CD4-positive, alpha-beta T cell (primary cell): ENCODE results near the gene SLC17A4. TPM values are rescaled to one million over a fixed set of nuclear protein-coding genes. Genes with fewer than 3 reads are reported as not detected.

Source experiments
- ATAC-seq: fragments of 200-7000 bp; cut with Tn5 transposase; one replicate; pipeline ENCODE4 v1.10.0; 2022; ENCODE audit warnings: mild to moderate bottlenecking; ENCODE audit not compliant: poor library complexity
- CTCF ChIA-PET: fragments of 350-600 bp; sonication (Branson Sonifier 250); formaldehyde crosslinking; loops from one replicate; lab custom pipeline; 2021; ENCODE audit warnings: antibody characterized with exemption, inconsistent platforms; lab: Charles Lee
- POLR2A ChIA-PET: fragments of 350-600 bp; sonication (Branson Sonifier 250); formaldehyde crosslinking; loops from one replicate; lab custom pipeline; 2021; ENCODE audit warnings: antibody characterized with exemption, inconsistent platforms; lab: Charles Lee
- DNase-seq, 14 experiments: peaks; one replicate each; pipeline ENCODE4 v3.0.0-alpha.2; 2013 to 2020; ENCODE audit warnings: mixed read lengths in 2 of 14
- H3K27ac ChIP-seq, 2 donors: one replicate each; pipeline versions ENCODE4 v1.5.1 to v1.7.0; 2013; ENCODE audit warnings: low read length in 2 of 2, low read depth in 1 of 2, mild to moderate bottlenecking in 1 of 2
- H3K27me3 ChIP-seq, 2 experiments: 1 replicate in 1 of 2; 2 replicates in 1 of 2; pipeline versions ENCODE4 v1.6.1 to v1.7.0; 2013; ENCODE audit warnings: low read length in 2 of 2, control low read depth in 1 of 2, mild to moderate bottlenecking in 1 of 2, moderate library complexity in 1 of 2; ENCODE audit not compliant: insufficient read depth in 2 of 2, control insufficient read depth in 1 of 2
- H3K36me3 ChIP-seq: one replicate; pipeline ENCODE4 v1.6.1; 2013; ENCODE audit warnings: low read length, control low read depth; ENCODE audit not compliant: insufficient read depth
- H3K4me1 ChIP-seq: one replicate; pipeline ENCODE4 v1.6.1; 2013; ENCODE audit warnings: low read length, control low read depth; ENCODE audit not compliant: insufficient read depth
- H3K4me3 ChIP-seq: one replicate; pipeline ENCODE4 v1.5.1; 2013; ENCODE audit warnings: mild to moderate bottlenecking, low read length, moderate library complexity
- H3K9me3 ChIP-seq, 2 experiments: 1 replicate in 1 of 2; 2 replicates in 1 of 2; pipeline versions ENCODE4 v1.6.1 to v1.7.0; 2013; ENCODE audit warnings: low read length in 2 of 2, mild to moderate bottlenecking in 2 of 2, control low read depth in 1 of 2, moderate library complexity in 1 of 2; ENCODE audit not compliant: control insufficient read depth in 1 of 2, insufficient read depth in 1 of 2
- H3K27ac Mint-ChIP-seq: one replicate; pipeline ENCODE4 v1.8.0; 2020; ENCODE audit warnings: mixed read lengths
- H3K27me3 Mint-ChIP-seq: one replicate; pipeline ENCODE4 v1.8.0; 2021; ENCODE audit warnings: mixed read lengths
- H3K36me3 Mint-ChIP-seq: one replicate; pipeline ENCODE4 v1.8.0; 2021; ENCODE audit warnings: low read depth, mixed read lengths
- H3K4me1 Mint-ChIP-seq: one replicate; pipeline ENCODE4 v1.8.0; 2021; ENCODE audit warnings: low read depth, mixed read lengths
- H3K4me3 Mint-ChIP-seq: one replicate; pipeline ENCODE4 v1.8.0; 2020; ENCODE audit warnings: mild to moderate bottlenecking, mixed read lengths
- H3K9me3 Mint-ChIP-seq: one replicate; pipeline ENCODE4 v1.8.0; 2020; ENCODE audit warnings: mixed read lengths
- intact Hi-C, 2 experiments: fragments of 100-400 bp; cut with DNase I in 1 of 2; cut with micrococcal nuclease in 1 of 2; formaldehyde crosslinking; loops; one replicate each; pipeline versions ENCODE4 v1.15.1 to v1.9.0; 2023 to 2025; cut with DNase I, micrococcal nuclease
- total RNA-seq, 174 experiments: library from RNA in 2 of 174; stranded (reverse) in 2 of 174; gene quantifications; one replicate each; pipeline ENCODE4 v1.2.3 and lab custom pipeline; 2021 to 2026
- TF ChIP-seq, protein P1 (sequence below): fragments of 200-600 bp; IDR thresholded peaks from one replicate; pipeline ENCODE4 v1.8.0; 2022; ENCODE audit warnings: antibody characterized with exemption, mild to moderate bottlenecking

The SLC17A4 gene
- total RNA-seq, 2 experiments from 2014 or later = not detected

DNA sequence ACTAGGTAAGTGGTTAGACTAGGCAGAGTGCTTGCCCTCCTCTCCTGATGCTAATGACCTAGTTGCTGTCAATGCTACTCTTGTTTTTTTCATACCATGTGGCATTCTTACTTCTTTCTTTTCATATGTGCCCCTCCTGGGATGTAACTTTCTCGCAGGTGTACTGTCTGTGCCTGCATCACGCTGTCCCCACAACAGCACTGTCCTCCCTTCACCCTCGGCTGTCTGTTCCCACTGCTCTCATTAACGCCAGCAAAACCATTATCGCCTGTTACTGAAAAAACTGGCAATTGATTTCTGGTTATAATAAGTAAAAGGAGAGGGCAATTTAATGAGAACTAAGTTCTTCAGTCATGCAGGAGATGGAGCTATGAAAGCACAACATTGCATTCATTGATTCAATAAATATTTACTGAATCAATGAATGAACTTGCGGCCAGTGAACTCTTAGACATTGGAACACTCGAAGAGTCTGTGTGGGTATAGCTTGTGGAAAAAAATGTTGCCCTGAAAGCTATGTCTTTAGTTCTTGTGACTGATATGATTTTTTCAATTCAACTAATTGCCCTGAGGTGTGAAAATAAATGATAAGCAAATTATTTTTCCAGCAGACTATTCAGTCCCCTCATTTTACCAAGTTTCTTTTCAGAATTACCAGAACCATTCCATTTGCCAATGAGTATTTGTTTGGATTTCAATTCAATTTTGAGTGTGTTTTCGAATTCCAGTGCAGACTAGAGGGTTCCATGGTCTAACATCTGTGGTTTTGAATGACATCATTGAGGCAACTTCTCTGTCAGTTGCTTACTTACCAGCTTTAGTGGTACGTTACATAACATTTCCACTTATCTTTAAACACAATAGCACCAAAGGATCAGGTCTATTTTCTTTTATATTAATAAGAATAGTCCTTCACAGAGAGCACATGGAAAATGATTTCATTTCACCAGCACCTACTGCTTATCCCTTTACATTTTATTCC is 2.1 kb downstream of the SLC17A4 start:
- TF ChIP-seq, protein P1, sequence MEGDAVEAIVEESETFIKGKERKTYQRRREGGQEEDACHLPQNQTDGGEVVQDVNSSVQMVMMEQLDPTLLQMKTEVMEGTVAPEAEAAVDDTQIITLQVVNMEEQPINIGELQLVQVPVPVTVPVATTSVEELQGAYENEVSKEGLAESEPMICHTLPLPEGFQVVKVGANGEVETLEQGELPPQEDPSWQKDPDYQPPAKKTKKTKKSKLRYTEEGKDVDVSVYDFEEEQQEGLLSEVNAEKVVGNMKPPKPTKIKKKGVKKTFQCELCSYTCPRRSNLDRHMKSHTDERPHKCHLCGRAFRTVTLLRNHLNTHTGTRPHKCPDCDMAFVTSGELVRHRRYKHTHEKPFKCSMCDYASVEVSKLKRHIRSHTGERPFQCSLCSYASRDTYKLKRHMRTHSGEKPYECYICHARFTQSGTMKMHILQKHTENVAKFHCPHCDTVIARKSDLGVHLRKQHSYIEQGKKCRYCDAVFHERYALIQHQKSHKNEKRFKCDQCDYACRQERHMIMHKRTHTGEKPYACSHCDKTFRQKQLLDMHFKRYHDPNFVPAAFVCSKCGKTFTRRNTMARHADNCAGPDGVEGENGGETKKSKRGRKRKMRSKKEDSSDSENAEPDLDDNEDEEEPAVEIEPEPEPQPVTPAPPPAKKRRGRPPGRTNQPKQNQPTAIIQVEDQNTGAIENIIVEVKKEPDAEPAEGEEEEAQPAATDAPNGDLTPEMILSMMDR = no peak
- Histone ChIP-seq H3K4me1 (no peaks in the 10 kb centered on the region), H3K27me3 (no peaks in the 10 kb centered on the region), H3K27ac (no peak overlapping the region), H3K4me3 (no peak overlapping the region), H3K9me3 (no peaks in the 10 kb centered on the region), H3K36me3 (no peaks in the 10 kb centered on the region)
- H3K27me3 Mint-ChIP-seq = no peaks in the 10 kb centered on the region
- H3K27ac Mint-ChIP-seq = no peak overlapping the region
- H3K36me3 Mint-ChIP-seq = no peaks in the 10 kb centered on the region
- DNase-seq (no peak), ATAC-seq (no peak)
- ChIA-PET CTCF (no interaction called here), POLR2A (no interaction called here)
- H3K4me3 Mint-ChIP-seq = no peak overlapping the region
- intact Hi-C loops = no loop called here
- H3K4me1 Mint-ChIP-seq = no peaks in the 10 kb centered on the region
- H3K9me3 Mint-ChIP-seq = no peaks in the 10 kb centered on the region

DNA sequence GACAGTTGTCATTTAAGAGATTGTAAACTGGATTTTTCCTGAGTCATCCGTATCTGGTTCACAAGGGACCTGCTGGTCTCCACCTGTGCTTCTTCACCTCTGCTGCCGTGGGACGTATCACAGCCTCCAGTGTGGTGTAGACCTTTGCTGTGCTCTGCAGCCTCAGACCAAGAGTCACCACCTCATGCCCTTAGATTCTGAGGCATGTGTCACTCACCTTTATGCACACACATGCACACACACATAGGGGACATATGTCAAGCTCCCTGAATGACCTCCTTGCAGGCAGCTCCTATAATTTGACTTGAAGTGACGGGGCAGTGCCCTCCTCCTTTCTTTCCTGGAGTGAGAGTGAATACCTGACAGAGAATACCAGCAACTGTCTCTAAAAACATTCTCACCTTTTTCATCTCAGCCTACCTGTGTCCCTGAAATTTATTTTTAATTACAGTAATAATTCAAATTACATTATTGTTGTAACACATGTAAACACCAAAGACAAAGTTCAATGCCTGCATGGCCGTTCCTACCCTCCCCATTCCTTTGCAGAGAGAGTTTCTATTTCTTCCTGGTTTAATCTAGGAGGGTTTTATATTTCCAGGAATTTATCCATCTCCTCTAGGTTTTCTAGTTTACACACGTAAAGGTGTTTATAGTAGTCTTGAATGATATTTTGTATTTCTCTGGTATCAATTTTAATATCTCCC is 3.5 kb downstream of the SLC17A4 start:
- H3K27ac ChIP-seq = no peak overlapping the region
- no peaks in the 10 kb centered on the region for H3K36me3 ChIP-seq
- ATAC-seq = no peak
- no peaks in the 10 kb centered on the region for H3K4me1 Mint-ChIP-seq
- H3K27me3 ChIP-seq = no peaks in the 10 kb centered on the region
- no peaks in the 10 kb centered on the region for H3K9me3 Mint-ChIP-seq
- H3K4me3 Mint-ChIP-seq = no peak overlapping the region
- H3K4me3 ChIP-seq = no peak overlapping the region
- H3K9me3 ChIP-seq = no peaks in the 10 kb centered on the region
- TF ChIP-seq, protein P1 = no peak
- H3K4me1 ChIP-seq = no peaks in the 10 kb centered on the region
- H3K36me3 Mint-ChIP-seq = no peaks in the 10 kb centered on the region
- H3K27ac Mint-ChIP-seq = no peak overlapping the region
- intact Hi-C loops = no loop called here
- POLR2A ChIA-PET = no interaction called here
- DNase-seq = no peak
- H3K27me3 Mint-ChIP-seq = no peaks in the 10 kb centered on the region
- CTCF ChIA-PET = no interaction called here

DNA sequence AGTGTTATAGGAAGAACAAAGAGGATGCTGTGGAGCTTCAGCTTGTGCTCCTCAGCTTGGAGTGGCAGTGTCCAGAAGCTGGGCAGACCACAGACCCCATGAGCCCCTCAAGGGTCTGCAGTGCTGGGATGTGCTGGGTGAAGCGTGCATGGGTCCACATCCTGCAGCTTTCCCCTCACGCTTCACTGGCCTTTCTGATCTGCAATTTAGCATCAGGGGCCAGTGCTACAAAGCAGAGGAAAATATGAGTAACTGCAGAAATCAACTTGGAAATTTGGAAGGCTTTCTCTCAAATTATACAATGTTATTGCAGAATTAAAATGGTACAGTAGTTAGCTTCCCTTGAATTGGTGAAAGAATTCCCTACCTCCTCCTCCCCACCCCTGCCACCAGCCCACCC is 10.1 kb downstream of the SLC17A4 start:
- Histone ChIP-seq H3K9me3 (no peaks in the 10 kb centered on the region), H3K4me3 (no peak overlapping the region), H3K36me3 (no peaks in the 10 kb centered on the region), H3K27me3 (no peaks in the 10 kb centered on the region), H3K27ac (no peak overlapping the region), H3K4me1 (no peaks in the 10 kb centered on the region)
- CTCF ChIA-PET = interaction anchor here (1.5 kb wide), 1 partner anchor 228 kb away, joined by 4 read pairs; no protein-coding TSS in a partner anchor
- Mint-ChIP-seq H3K27me3 (peaks cover 8% of the 10 kb centered on the region), H3K27ac (no peak overlapping the region), H3K36me3 (no peaks in the 10 kb centered on the region), H3K9me3 (no peaks in the 10 kb centered on the region), H3K4me1 (no peaks in the 10 kb centered on the region), H3K4me3 (no peak overlapping the region)
- DNase-seq (no peak), ATAC-seq (no peak)
- TF ChIP-seq, protein P1 = no peak
- POLR2A ChIA-PET = no interaction called here
- intact Hi-C loops = no loop called here
